KMS-11 (cell line): ENCODE results near the gene WWTR1.

Source experiments
- H2AFZ ChIP-seq: fragments of 200-600 bp; sonication (generic); 2 replicates; pipeline ENCODE4 v1.6.1; 2016; ENCODE audit warnings: antibody characterized with exemption, mixed run types, low read depth
- H3K27ac ChIP-seq: fragments of 200-600 bp; sonication (generic); 2 replicates; pipeline ENCODE4 v1.6.1; 2016; ENCODE audit warnings: mild to moderate bottlenecking, mixed run types
- H3K27me3 ChIP-seq: fragments of 200-600 bp; sonication (generic); 2 replicates; pipeline ENCODE4 v1.6.1; 2017; ENCODE audit warnings: mild to moderate bottlenecking, low read depth, mixed run types, moderate library complexity; ENCODE audit not compliant: insufficient read depth
- H3K36me3 ChIP-seq: fragments of 200-600 bp; sonication (generic); 2 replicates; pipeline ENCODE4 v1.6.1; 2017; ENCODE audit warnings: mild to moderate bottlenecking, mixed run types; ENCODE audit not compliant: insufficient read depth
- H3K4me1 ChIP-seq: fragments of 200-600 bp; sonication (generic); 2 replicates; pipeline ENCODE4 v1.6.1; 2016; ENCODE audit warnings: mild to moderate bottlenecking, low read depth, mixed run types; ENCODE audit not compliant: poor library complexity, severe bottlenecking
- H3K4me2 ChIP-seq: fragments of 200-600 bp; sonication (generic); 2 replicates; pipeline ENCODE4 v1.7.0; 2016; ENCODE audit warnings: mild to moderate bottlenecking, mixed run types
- H3K4me3 ChIP-seq: fragments of 200-600 bp; sonication (generic); IDR thresholded peaks from 2 replicates; pipeline ENCODE4 v1.6.1; 2017; ENCODE audit warnings: low read depth, low read length, mixed read lengths; ENCODE audit not compliant: insufficient read depth
- H3K79me2 ChIP-seq: fragments of 200-600 bp; sonication (generic); 2 replicates; pipeline ENCODE4 v1.6.1; 2016; ENCODE audit warnings: low read depth, mixed run types; ENCODE audit not compliant: insufficient read depth
- H3K9ac ChIP-seq: fragments of 200-600 bp; sonication (generic); 2 replicates; pipeline ENCODE4 v1.6.1; 2016; ENCODE audit warnings: mild to moderate bottlenecking, mixed run types
- H4K20me1 ChIP-seq: fragments of 200-600 bp; sonication (generic); 2 replicates; pipeline ENCODE4 v1.6.1; 2016; ENCODE audit warnings: mild to moderate bottlenecking, mixed run types; ENCODE audit not compliant: insufficient read depth
- TF ChIP-seq, protein P1 (sequence below): fragments of 200-600 bp; sonication (generic); conservative IDR thresholded peaks from 2 replicates; pipeline ENCODE4 v1.6.1; 2017; ENCODE audit warnings: low read depth, mild to moderate bottlenecking, antibody characterized with exemption, low read length, moderate library complexity, mixed read lengths

The WWTR1 gene

DNA sequence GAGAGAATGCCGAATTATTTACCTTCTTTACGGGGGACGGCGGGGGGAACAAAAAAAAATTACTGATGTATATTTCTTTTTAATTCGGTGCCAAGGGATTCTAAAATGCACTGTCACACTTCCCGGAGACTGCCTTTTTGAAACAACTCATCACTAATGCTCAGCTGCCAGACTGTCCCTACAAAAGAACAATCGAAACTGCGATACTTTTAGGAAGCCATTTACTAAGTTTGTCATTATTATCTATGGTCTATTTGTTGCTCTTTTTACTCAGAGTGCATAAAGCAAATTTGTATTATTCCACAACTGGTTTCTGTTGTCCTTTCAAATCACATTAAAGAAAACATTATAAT is 122.5 kb downstream of the WWTR1 start:
- no peaks in the 10 kb centered on the region for H4K20me1 ChIP-seq
- TF ChIP-seq, protein P1, sequence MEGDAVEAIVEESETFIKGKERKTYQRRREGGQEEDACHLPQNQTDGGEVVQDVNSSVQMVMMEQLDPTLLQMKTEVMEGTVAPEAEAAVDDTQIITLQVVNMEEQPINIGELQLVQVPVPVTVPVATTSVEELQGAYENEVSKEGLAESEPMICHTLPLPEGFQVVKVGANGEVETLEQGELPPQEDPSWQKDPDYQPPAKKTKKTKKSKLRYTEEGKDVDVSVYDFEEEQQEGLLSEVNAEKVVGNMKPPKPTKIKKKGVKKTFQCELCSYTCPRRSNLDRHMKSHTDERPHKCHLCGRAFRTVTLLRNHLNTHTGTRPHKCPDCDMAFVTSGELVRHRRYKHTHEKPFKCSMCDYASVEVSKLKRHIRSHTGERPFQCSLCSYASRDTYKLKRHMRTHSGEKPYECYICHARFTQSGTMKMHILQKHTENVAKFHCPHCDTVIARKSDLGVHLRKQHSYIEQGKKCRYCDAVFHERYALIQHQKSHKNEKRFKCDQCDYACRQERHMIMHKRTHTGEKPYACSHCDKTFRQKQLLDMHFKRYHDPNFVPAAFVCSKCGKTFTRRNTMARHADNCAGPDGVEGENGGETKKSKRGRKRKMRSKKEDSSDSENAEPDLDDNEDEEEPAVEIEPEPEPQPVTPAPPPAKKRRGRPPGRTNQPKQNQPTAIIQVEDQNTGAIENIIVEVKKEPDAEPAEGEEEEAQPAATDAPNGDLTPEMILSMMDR: no peak
- no peak overlapping the region for H3K27ac ChIP-seq
- H3K4me1 ChIP-seq: peaks cover 9% of the 10 kb centered on the region
- H3K36me3 ChIP-seq: no peaks in the 10 kb centered on the region
- H2AFZ ChIP-seq: no peak overlapping the region
- H3K9ac ChIP-seq: no peak overlapping the region
- H3K4me3 ChIP-seq: no peak overlapping the region
- no peaks in the 10 kb centered on the region for H3K79me2 ChIP-seq
- no peaks in the 10 kb centered on the region for H3K27me3 ChIP-seq
- no peak overlapping the region for H3K4me2 ChIP-seq

DNA sequence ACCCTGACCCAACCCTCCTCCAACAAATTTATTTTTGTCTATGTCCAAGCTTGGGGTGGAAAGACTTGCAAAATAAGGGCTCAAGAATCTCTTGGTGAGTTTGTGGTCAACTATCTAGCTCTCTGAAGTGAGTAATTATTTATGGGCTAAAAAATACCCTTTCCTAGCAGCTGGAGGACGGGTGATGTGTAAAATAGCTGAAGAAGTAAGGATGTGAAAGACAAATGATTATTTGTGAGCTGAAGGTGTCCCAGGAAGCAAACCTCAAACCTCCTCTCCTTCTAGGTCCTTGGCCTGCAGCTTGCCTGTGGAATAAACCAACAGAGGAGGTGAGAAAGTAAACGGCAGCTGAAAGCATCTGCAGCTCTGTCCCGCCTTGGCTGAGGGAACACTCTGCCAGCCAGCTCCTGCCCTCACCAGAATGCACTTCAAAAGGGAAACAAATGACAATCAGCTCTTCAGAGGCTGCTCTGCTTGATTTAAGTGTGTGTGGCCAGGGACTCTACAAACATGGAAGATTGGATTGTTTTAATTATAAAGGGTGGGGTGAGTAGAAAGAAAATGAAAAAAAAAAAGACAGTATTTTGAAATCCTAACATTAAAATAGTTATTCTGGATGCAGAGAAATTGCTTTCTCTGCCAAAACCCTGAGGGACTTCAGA is 123.0 kb downstream of the WWTR1 start:
- no peaks in the 10 kb centered on the region for H3K79me2 ChIP-seq
- H3K4me3 ChIP-seq: no peak overlapping the region
- no peaks in the 10 kb centered on the region for H3K36me3 ChIP-seq
- H3K4me2 ChIP-seq: no peak overlapping the region
- no peak overlapping the region for H3K9ac ChIP-seq
- H3K27ac ChIP-seq: no peak overlapping the region
- TF ChIP-seq, protein P1: no peak
- H3K27me3 ChIP-seq: no peaks in the 10 kb centered on the region
- H4K20me1 ChIP-seq: no peaks in the 10 kb centered on the region
- peaks cover 9% of the 10 kb centered on the region for H3K4me1 ChIP-seq
- H2AFZ ChIP-seq: no peak overlapping the region

DNA sequence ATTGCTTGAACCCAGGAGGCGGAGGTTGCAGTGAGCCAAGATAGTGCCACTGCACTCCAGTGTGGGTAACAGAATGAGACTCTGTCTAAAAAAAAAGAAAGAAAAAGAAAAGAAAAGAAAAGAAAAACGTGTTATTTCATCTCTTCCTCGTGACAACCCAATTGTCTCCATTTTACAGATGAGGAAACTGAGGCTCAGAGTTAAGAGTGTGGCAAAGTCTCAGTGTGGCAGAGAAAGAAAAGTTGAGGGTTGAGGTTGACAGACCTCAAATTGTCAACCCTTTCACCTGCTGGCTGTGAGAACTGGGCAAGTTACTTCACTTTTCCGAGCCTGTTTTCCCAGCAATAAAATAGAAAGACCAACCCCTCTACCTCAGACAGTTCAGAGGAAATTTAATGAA is 123.7 kb downstream of the WWTR1 start:
- no peaks in the 10 kb centered on the region for H3K36me3 ChIP-seq
- no peaks in the 10 kb centered on the region for H4K20me1 ChIP-seq
- TF ChIP-seq, protein P1: no peak
- peaks cover 9% of the 10 kb centered on the region for H3K4me1 ChIP-seq
- no peak overlapping the region for H2AFZ ChIP-seq
- H3K79me2 ChIP-seq: no peaks in the 10 kb centered on the region
- H3K4me3 ChIP-seq: no peak overlapping the region
- H3K27ac ChIP-seq: no peak overlapping the region
- no peak overlapping the region for H3K4me2 ChIP-seq
- no peaks in the 10 kb centered on the region for H3K27me3 ChIP-seq
- no peak overlapping the region for H3K9ac ChIP-seq

DNA sequence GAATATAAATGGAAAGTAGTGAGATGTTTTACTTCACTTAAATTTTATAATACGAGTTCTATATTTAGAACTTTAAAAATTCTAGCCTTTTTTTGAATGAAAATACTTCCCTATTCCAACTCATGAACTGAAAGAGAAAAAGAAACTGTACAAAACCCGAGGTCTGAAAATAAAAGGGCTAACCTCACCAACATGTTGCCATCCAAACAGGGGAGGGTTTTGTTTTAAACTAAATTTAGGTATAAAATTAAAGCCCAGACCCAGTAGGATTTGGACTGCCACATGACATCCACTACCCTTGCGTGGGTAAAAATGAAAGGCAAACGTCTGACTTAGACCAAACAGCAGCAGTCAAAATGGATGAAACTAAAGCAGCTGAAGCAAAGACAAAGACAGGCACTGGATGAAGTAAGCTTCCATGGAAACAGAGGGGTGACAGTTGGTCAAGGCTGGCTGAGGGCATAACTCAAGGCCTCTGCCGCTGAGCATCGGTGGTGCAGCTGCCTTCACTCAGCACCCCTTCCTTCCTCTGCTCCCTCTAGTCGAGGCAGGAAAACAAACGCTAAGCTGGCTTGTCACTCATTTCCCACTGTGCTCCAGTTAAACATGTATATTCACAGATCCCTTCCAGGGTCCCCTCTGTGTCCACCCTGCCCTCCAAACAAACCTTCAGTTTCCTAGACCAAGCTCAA is 125.2 kb downstream of the WWTR1 start:
- no peak overlapping the region for H3K9ac ChIP-seq
- peaks cover 9% of the 10 kb centered on the region for H3K4me1 ChIP-seq
- TF ChIP-seq, protein P1: no peak
- H3K36me3 ChIP-seq: no peaks in the 10 kb centered on the region
- no peaks in the 10 kb centered on the region for H3K27me3 ChIP-seq
- H3K4me3 ChIP-seq: no peak overlapping the region
- peak overlapping the region; percentile 38; the same call in 1 of the 2 replicates for H2AFZ ChIP-seq
- no peaks in the 10 kb centered on the region for H4K20me1 ChIP-seq
- no peak overlapping the region for H3K27ac ChIP-seq
- no peaks in the 10 kb centered on the region for H3K79me2 ChIP-seq
- H3K4me2 ChIP-seq: peak overlapping the region; percentile 38
